HL-60 (cell line): ENCODE data around the gene FN3K.

Experiments
- DNase-seq, 2 experiments: peaks; one replicate each; pipeline ENCODE4 v3.0.0-alpha.2; 2010 to 2020; ENCODE audit warnings: low read depth in 1 of 2, low spot score in 1 of 2
- H3K27ac ChIP-seq: fragments of 250-450 bp; sonication (Bioruptor Pico); replicated peaks from 2 replicates; pipeline ENCODE4 v1.5.1; 2020; ENCODE audit warnings: mild to moderate bottlenecking, moderate library complexity
- H3K27me3 ChIP-seq: fragments of 250-450 bp; sonication (Bioruptor Pico); 2 replicates; pipeline ENCODE4 v1.5.1; 2021; ENCODE audit warnings: mild to moderate bottlenecking, moderate library complexity; ENCODE audit not compliant: insufficient read depth, poor library complexity, severe bottlenecking
- H3K4me3 ChIP-seq: replicated peaks from 2 replicates; pipeline ENCODE4 v1.5.1; 2011; ENCODE audit warnings: mild to moderate bottlenecking, control low read depth, low read length; ENCODE audit not compliant: insufficient read depth
- CTCF ChIP-seq: IDR thresholded peaks from one replicate; pipeline ENCODE4 v1.5.1; 2011; ENCODE audit warnings: low read length, control low read depth, inconsistent platforms; ENCODE audit not compliant: insufficient read depth
- GABPA ChIP-seq: IDR thresholded peaks from 2 replicates; pipeline ENCODE4 v1.6.1; 2012; ENCODE audit warnings: low read depth
- POLR2AphosphoS5 ChIP-seq: IDR thresholded peaks from 2 replicates; pipeline ENCODE4 v1.6.1; 2012; ENCODE audit warnings: low read depth
- REST ChIP-seq: IDR thresholded peaks from 2 replicates; pipeline ENCODE4 v1.6.1; 2012; ENCODE audit warnings: low read depth; ENCODE audit not compliant: insufficient replicate concordance
- SPI1 ChIP-seq: IDR thresholded peaks from 2 replicates; pipeline ENCODE4 v1.6.1; 2012; ENCODE audit warnings: low read depth, mild to moderate bottlenecking, borderline replicate concordance

Gene FN3K

GRCh38 chr17:82797061-82797460, 61.6 kb downstream of the FN3K start:
- TF ChIP-seq REST (no peak), GABPA (no peak), CTCF (no peak), POLR2AphosphoS5 (no peak), SPI1 (no peak)
- H3K27ac ChIP-seq: no peak overlapping the region
- DNase-seq: no peak
- no peak overlapping the region for H3K4me3 ChIP-seq
- H3K27me3 ChIP-seq: no peaks in the 10 kb centered on the region

GRCh38 chr17:82798752-82799151, 63.3 kb downstream of the FN3K start:
- DNase-seq: no peak
- Histone ChIP-seq H3K27me3 (no peaks in the 10 kb centered on the region), H3K27ac (no peak overlapping the region), H3K4me3 (no peak overlapping the region)
- TF ChIP-seq CTCF: no peak
- TF ChIP-seq SPI1: no peak
- TF ChIP-seq REST: no peak
- TF ChIP-seq GABPA: no peak
- no peak for TF ChIP-seq POLR2AphosphoS5

- no peak for DNase-seq
- no peak overlapping the region for H3K4me3 ChIP-seq
These were observed 64.2 kb downstream of the FN3K start for GRCh38 chr17:82799591-82799990.

More at GRCh38 chr17:82799591-82799990, 64.2 kb downstream of the FN3K start:
- Histone ChIP-seq H3K27me3 (no peaks in the 10 kb centered on the region), H3K27ac (no peak overlapping the region)
- TF ChIP-seq POLR2AphosphoS5 (no peak), CTCF (no peak), GABPA (no peak), REST (no peak), SPI1 (no peak)
